ENCODE results near the gene EFEMP1. TPM values are rescaled to one million over a fixed set of nuclear protein-coding genes. Genes with fewer than 3 reads are reported as not detected.

The EFEMP1 gene
- polyA plus RNA-seq, 1 of the 3 experiments (the other 2 are of a cell fraction): 1,015 TPM

GRCh38 chr2:55865096-55865835 lies 58.3 kb downstream of the EFEMP1 start (continued):
- TF ChIP-seq TCF12 (IDR thresholded peaks at IDR 0.05): no peak
- TF ChIP-seq SMC3 (IDR thresholded peaks at IDR 0.05; ENCODE audit: low read depth, low read length): no peak
- TF ChIP-seq NFIC (IDR thresholded peaks at IDR 0.05; ENCODE audit: borderline replicate concordance): no peak
- TF ChIP-seq JUND (IDR thresholded peaks at IDR 0.05): no peak
- TF ChIP-seq RAD21 (IDR thresholded peaks at IDR 0.05; ENCODE audit: low read length): no peak

- peaks cover 0 to 15% of the 10 kb centered on the region in 2 experiments; a peak in 1 of 4 replicates for H3K4me1 ChIP-seq (ENCODE audit: control insufficient read depth in 1 of 2, insufficient read depth in 2 of 2, low read depth in 1 of 2, low read length in 1 of 2)
Measured at GRCh38 chr2:55864351-55865084, 59.1 kb downstream of the EFEMP1 start.

More at GRCh38 chr2:55864351-55865084, 59.1 kb downstream of the EFEMP1 start:
- Histone ChIP-seq H3K79me2 (ENCODE audit: insufficient read depth) (no peaks in the 10 kb centered on the region), H3K36me3 (replicated peaks in 1 of 2; ENCODE audit: control insufficient read depth in 1 of 2, insufficient read depth in 2 of 2, low read length in 1 of 2) (peaks cover 5 to 35% of the 10 kb centered on the region in 2 experiments), H3K27ac (ENCODE audit: low read depth in 2 of 2, low read length in 1 of 2) (peak overlapping the region in 1 of 2 experiments; percentile 96; a peak in 2 of 4 replicates), H3K4me2 (no peak overlapping the region), H3F3A (replicated peaks; ENCODE audit: insufficient read depth) (peaks cover 48% of the 10 kb centered on the region), H3K27me3 (ENCODE audit: insufficient read depth) (no peaks in the 10 kb centered on the region), H3K9ac (no peak overlapping the region; the same call in 1 of the 2 replicates), H2AFZ (ENCODE audit: low read depth) (no peak overlapping the region), H3K4me3 (ENCODE audit: low read depth in 2 of 2, low read length in 1 of 2) (no peak overlapping the region), H3K9me2 (no peaks in the 10 kb centered on the region), H3K9me3 (no peaks in the 10 kb centered on the region), H4K20me1 (ENCODE audit: insufficient read depth) (no peaks in the 10 kb centered on the region)
- DNase-seq: no peak
- ChIA-PET POLR2A (no interaction called here), CTCF (no interaction called here)
- no peak for TF ChIP-seq PBX3 (IDR thresholded peaks at IDR 0.05)
- no peak for TF ChIP-seq RFX5 (IDR thresholded peaks at IDR 0.05; ENCODE audit: low read length)
- no peak for TF ChIP-seq ZBTB33 (IDR thresholded peaks at IDR 0.05; ENCODE audit: borderline replicate concordance, low read depth)
- TF ChIP-seq SMC3 (IDR thresholded peaks at IDR 0.05; ENCODE audit: low read depth, low read length): no peak
- 65% methylated on average over 3 of the region's 6 CpGs for WGBS (ENCODE audit: low lambda C conversion rate)

Measured in SK-N-SH (cell line).